Naive B cell (primary cell): ENCODE data around the gene RXRB. TPM values are rescaled to one million over a fixed set of nuclear protein-coding genes. Genes with fewer than 3 reads are reported as not detected.

Experiments used
- ATAC-seq, 2 donors: fragments of 150-1000 bp; cut with Tn5 transposase; 2 replicates each; pipeline ENCODE4 v1.10.0; 2021; ENCODE audit warnings: low read depth in 2 of 2, mild to moderate bottlenecking in 2 of 2, moderate library complexity in 2 of 2
- DNase-seq: peaks from one replicate; pipeline ENCODE4 v3.0.0; 2022
- H3K27ac Mint-ChIP-seq, 6 donors: one replicate each; pipeline ENCODE4 v1.8.0; 2020 to 2022; ENCODE audit warnings: mild to moderate bottlenecking in 6 of 6, mixed read lengths in 6 of 6, moderate library complexity in 5 of 6, inconsistent platforms in 2 of 6
- H3K27me3 Mint-ChIP-seq, 3 donors: one replicate each; pipeline ENCODE4 v1.8.0; 2021 to 2022; ENCODE audit warnings: mixed read lengths in 3 of 3, mild to moderate bottlenecking in 1 of 3
- H3K36me3 Mint-ChIP-seq, 2 donors: one replicate each; pipeline ENCODE4 v1.8.0; 2020 to 2022; ENCODE audit warnings: mixed read lengths in 2 of 2, inconsistent platforms in 1 of 2, mild to moderate bottlenecking in 1 of 2
- H3K4me1 Mint-ChIP-seq, 3 donors: one replicate each; pipeline ENCODE4 v1.8.0; 2020 to 2022; ENCODE audit warnings: mixed read lengths in 3 of 3, inconsistent platforms in 1 of 3, mild to moderate bottlenecking in 1 of 3, moderate library complexity in 1 of 3
- H3K4me3 Mint-ChIP-seq, 8 donors: one replicate each; pipeline ENCODE4 v1.8.0; 2020 to 2022; ENCODE audit warnings: mild to moderate bottlenecking in 8 of 8, mixed read lengths in 8 of 8, moderate library complexity in 8 of 8, inconsistent platforms in 2 of 8
- H3K9me3 Mint-ChIP-seq, 7 donors: one replicate each; pipeline ENCODE4 v1.8.0; 2020 to 2022; ENCODE audit warnings: mixed read lengths in 7 of 7, mild to moderate bottlenecking in 5 of 7, inconsistent platforms in 2 of 7, moderate library complexity in 1 of 7
- polyA plus RNA-seq, 6 donors: library from polyadenylated mRNA; unstranded; fragments of 300-500 nt; fragmentation: Illumina TruSeq; gene quantifications; one replicate each; pipeline ENCODE4 v1.2.3, GENCODE V29; 2021; ENCODE audit warnings: low read depth in 6 of 6

Gene RXRB
- polyA plus RNA-seq, 6 donors from 2014 or later, result 2.2 to 10.8 (median 7.4) TPM

DNA sequence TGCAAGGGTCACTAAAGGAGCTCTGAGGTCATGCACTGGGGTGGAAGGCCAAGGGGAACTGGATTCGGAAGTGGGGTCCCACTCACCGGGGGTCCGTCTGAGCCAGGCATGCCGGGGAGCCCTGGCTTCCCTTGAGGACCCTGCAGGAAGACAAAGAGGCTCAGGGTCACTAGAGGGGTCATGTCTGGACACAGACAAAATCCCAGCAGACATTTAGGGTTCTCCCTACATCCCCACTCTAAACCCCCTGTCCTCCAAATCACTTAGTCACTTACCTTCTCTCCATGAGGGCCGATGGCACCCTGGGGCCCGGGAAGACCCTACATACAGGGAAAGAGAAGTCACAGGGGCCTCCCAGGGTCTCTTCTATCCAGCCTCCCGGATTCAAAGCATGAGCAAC, 23.6 kb downstream of the RXRB start:
- no peaks in the 10 kb centered on the region for H3K36me3 Mint-ChIP-seq
- H3K27ac Mint-ChIP-seq, result no peak overlapping the region
- H3K4me3 Mint-ChIP-seq, result no peak overlapping the region
- ATAC-seq, result no peak
- H3K27me3 Mint-ChIP-seq, result peaks cover 8 to 51% (median 43%) of the 10 kb centered on the region in 3 donors
- H3K9me3 Mint-ChIP-seq, result no peaks in the 10 kb centered on the region
- H3K4me1 Mint-ChIP-seq, result peaks cover 0 to 5% (median 5%) of the 10 kb centered on the region in 3 donors
- no peak for DNase-seq

DNA sequence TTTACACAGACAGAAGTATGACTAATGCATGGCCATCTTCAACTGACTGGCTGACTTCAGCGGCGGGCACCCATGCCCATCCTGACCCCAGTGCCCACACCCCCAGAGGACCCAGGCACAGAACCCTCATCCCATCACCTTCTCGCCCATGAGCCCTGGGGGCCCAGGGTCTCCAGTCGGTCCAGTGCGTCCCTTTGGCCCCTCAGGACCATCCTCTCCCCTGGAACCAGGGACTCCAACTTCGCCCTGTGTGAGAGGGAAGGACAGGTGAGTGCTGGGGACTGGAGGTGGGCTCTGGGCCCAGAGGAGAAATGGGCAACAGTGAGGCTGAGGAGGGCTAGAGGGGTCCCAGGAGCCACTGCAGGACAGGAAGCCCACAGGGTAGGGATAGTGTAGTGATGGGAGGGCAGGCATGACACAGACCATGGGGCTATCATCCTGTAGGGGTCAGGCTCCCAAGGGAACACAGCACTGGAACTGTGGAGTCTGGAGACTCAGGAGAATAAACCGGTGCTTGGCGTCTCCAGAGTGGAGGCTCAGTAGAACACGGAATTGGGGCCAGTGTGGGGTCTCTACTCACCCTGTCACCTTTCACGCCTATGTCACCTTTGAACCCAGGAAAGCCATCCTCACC, 24.9 kb downstream of the RXRB start:
- no peaks in the 10 kb centered on the region for H3K9me3 Mint-ChIP-seq
- H3K36me3 Mint-ChIP-seq, result no peaks in the 10 kb centered on the region
- DNase-seq (no peak), ATAC-seq (no peak)
- no peak overlapping the region for H3K27ac Mint-ChIP-seq
- peak overlapping the region in 1 of 8 donors; percentile 15 for H3K4me3 Mint-ChIP-seq
- H3K27me3 Mint-ChIP-seq, result peaks cover 8 to 51% (median 43%) of the 10 kb centered on the region in 3 donors
- peaks cover 0 to 7% (median 5%) of the 10 kb centered on the region in 3 donors for H3K4me1 Mint-ChIP-seq

DNA sequence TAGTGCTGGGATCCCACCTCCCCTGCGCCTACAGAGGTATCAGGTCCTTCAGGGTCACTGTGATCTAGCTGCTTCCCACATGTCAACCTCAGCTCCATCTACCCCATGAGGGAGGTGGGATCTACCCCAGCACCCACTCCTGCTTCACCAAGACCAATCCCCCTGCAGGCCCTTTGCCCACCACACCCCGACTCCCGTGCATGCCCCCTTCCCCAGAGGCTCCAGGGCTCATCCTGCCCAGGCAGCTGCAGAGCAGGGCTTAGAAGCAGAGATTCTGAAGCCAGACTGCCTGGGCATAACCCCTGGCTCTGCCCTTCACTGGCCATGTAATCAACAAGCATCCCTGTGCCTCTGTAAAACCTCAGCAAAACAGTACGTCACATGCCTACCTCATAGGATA, 25.7 kb downstream of the RXRB start:
- H3K36me3 Mint-ChIP-seq, result no peaks in the 10 kb centered on the region
- H3K27me3 Mint-ChIP-seq, result peaks cover 8 to 49% (median 43%) of the 10 kb centered on the region in 3 donors
- H3K4me3 Mint-ChIP-seq, result no peak overlapping the region
- DNase-seq, result no peak
- H3K27ac Mint-ChIP-seq, result no peak overlapping the region
- ATAC-seq, result no peak
- H3K9me3 Mint-ChIP-seq, result no peaks in the 10 kb centered on the region
- H3K4me1 Mint-ChIP-seq, result peaks cover 5 to 15% (median 11%) of the 10 kb centered on the region in 3 donors

DNA sequence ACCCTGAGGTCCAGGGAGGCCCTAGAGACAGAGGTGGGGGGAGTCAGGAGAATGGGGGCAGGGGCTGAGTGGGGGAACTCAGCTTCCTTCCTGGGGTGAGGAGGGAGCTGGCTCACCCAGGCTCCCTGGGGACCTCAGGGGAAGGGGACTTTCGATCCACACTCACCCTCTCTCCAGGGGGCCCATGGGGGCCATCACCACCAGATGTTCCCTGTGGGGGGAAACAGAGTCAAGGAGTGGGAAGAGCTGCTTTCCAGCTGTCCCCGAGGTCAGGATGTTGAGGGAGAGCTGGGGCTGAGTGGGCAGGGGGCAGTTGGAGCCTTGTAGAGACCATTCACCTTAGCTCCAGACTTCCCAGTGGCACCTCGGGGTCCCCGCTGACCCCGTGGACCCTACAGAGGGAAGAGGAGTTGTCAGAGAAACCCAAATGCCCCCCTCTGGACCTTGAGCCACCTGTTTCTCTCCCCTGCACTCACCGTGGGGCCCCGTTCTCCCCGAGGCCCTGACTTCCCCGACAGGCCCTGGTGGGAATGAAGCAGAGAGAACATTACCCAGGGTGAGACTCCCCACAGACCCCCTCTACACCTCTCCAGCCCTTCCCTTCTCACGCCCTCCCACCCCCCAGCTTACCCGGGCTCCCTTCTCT, 26.8 kb downstream of the RXRB start:
- no peaks in the 10 kb centered on the region for H3K36me3 Mint-ChIP-seq
- H3K27ac Mint-ChIP-seq, result peak overlapping the region in 1 of 6 donors; percentile 62
- H3K4me1 Mint-ChIP-seq, result peaks cover 12 to 16% (median 14%) of the 10 kb centered on the region in 3 donors
- no peak overlapping the region for H3K4me3 Mint-ChIP-seq
- no peaks in the 10 kb centered on the region for H3K9me3 Mint-ChIP-seq
- ATAC-seq, result no peak
- DNase-seq, result no peak
- H3K27me3 Mint-ChIP-seq, result peaks cover 8 to 46% (median 43%) of the 10 kb centered on the region in 3 donors

- Mint-ChIP-seq H3K27ac (peak overlapping the region in 5 of 6 donors; percentile 38 to 94 (median 60)), H3K4me3 (peak overlapping the region in 1 of 8 donors; percentile 59), H3K36me3 (no peaks in the 10 kb centered on the region), H3K27me3 (peaks cover 8 to 45% (median 43%) of the 10 kb centered on the region in 3 donors), H3K9me3 (no peaks in the 10 kb centered on the region), H3K4me1 (peaks cover 12 to 16% (median 14%) of the 10 kb centered on the region in 3 donors)
- ATAC-seq (no peak), DNase-seq (no peak)
Observed at GRCh38 chr6:33172688-33173534, 27.6 kb downstream of the RXRB start.

DNA sequence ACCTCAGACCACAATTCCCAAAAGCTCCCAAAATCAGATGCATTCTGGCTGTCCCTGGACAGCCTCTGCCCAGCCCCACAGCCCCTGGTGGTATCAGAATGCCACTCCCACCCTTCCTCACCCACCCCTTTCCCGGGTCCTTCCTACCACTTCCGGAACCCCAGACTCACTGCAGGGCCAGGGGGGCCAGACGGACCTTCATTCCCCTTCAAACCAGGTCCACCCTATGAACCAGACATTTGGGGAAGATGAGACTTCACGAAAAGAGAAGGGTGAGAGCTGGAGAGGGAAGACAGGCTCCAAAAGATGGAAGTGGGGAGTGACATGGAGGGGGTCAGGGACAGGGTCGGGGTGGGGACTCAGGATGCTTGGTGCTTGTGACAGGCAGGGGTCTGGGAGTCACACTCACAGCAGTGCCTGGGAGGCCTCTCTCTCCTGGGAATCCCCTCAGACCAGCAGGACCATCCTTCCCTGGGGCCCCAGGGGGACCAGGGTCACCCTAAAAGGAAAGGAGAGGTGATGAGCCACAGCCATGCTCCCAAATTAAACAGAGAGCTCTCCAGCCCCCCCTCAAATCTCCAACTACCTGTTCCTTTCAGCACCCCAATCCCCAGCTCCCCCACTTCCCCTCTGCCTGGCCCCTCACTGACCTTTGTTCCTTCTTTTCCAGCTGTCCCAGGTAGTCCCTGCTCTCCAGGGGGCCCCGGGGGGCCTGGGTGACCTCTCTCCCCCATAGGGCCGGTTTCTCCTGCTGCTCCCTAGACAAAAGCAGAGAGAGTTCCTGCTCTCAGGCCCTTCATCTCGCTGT, 28.4 kb downstream of the RXRB start:
- ATAC-seq, result no peak

DNA sequence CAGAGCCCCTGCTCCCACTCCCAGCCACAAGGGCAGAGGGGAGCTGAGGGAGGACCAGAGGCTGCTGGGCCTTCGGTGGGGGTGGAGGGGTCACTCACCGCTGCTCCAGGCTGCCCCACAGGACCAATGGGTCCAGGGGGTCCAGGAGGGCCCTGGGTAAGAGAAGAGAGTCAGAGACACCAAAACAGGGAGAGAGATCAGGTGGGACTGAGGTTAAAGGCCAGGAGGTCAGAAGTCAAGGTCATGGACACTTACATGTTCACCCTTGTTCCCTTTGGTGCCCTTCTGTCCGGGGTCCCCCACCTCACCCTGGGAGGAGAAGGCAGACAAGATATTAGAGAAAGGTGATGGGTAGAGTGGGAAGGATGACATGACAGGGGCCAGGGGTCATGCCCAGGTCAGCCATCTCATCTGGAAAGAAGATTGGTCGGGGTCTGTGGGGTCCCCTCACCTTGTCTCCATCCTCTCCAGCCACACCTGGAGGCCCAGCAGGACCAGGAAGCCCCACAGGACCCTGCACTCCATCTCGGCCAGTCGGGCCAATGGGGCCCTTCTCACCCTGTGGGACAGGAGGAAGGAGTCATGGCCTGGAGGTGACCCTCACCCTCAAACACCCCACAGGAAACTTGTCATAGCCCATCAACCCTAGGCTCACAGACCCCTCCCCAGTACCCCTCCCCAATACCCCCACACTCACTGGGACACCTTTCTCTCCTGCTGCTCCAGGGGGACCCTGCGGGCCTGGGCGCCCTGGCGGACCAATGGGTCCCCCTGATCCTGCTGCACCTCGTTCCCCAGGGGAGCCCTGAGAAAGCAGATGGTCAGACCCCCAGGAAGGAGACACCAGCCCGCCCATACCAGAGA, 29.2 kb downstream of the RXRB start:
- ATAC-seq, result no peak
- peak overlapping the region in 1 of 6 donors; percentile 7 for H3K27ac Mint-ChIP-seq
- no peaks in the 10 kb centered on the region for H3K36me3 Mint-ChIP-seq

More for the DNA sequence above, 28.4 kb downstream of the RXRB start:
- peak overlapping the region in 1 of 6 donors; percentile 51 for H3K27ac Mint-ChIP-seq
- DNase-seq, result no peak
- no peaks in the 10 kb centered on the region for H3K36me3 Mint-ChIP-seq
- peak overlapping the region in 1 of 8 donors; percentile 59 for H3K4me3 Mint-ChIP-seq
- peaks cover 8 to 37% (median 37%) of the 10 kb centered on the region in 3 donors for H3K27me3 Mint-ChIP-seq
- peaks cover 12 to 16% (median 14%) of the 10 kb centered on the region in 3 donors for H3K4me1 Mint-ChIP-seq
- H3K9me3 Mint-ChIP-seq, result no peaks in the 10 kb centered on the region

GRCh38 chr6:33170176-33171015, 30.1 kb downstream of the RXRB start:
- H3K4me1 Mint-ChIP-seq, result peaks cover 12 to 16% (median 14%) of the 10 kb centered on the region in 3 donors
- ATAC-seq (no peak), DNase-seq (no peak)
- H3K4me3 Mint-ChIP-seq, result no peak overlapping the region
- H3K27ac Mint-ChIP-seq, result peak overlapping the region in 4 of 6 donors; percentile 7 to 83 (median 56)
- H3K27me3 Mint-ChIP-seq, result peaks cover 8 to 38% (median 32%) of the 10 kb centered on the region in 3 donors
- no peaks in the 10 kb centered on the region for H3K36me3 Mint-ChIP-seq
- H3K9me3 Mint-ChIP-seq, result no peaks in the 10 kb centered on the region

More for the DNA sequence above, 29.2 kb downstream of the RXRB start:
- H3K27me3 Mint-ChIP-seq, result peaks cover 8 to 38% (median 32%) of the 10 kb centered on the region in 3 donors
- H3K4me1 Mint-ChIP-seq, result peaks cover 12 to 16% (median 14%) of the 10 kb centered on the region in 3 donors
- no peak overlapping the region for H3K4me3 Mint-ChIP-seq
- DNase-seq, result no peak
- no peaks in the 10 kb centered on the region for H3K9me3 Mint-ChIP-seq

DNA sequence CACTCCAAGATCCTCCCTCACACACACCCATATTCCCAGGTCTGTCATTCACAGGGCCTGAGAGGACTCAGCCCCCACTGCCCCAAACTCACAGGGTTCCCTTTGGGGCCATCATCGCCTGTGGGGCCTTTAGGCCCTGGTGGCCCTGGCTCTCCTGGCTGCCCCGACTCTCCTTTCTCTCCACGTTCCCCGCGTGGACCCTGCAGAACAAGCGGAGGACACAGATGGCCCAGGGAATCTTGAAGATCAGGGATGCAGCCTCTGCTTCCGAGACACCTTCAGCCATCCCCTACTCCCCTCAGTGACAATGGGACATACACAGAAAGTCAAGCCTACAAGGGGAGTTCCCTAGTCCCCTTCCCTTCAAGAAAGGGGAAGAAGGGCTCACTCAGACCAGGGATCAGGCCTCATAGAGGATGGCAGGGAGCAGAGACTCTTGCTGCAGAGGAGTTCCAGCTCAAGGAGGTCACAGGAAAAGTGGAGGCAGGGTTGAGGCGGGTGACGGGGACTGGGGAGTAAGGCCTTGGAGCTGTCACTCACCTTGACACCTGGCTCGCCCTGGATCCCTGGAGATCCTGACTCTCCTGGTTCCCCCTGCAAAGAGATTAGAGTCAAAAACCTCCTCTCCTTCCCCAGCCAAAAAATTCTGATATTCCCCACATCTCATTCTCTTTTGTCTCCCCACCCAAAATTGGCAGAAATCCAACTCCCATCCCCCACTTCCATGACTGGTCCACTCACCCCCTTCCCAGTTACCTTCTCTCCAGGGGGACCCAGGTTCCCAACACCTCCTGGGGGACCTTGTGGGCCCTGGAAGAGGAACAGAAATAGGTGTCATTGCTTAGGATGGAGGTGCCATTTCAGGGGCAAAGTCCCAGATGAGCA, 30.9 kb downstream of the RXRB start:
- Mint-ChIP-seq H3K27me3 (peaks cover 4 to 32% (median 31%) of the 10 kb centered on the region in 3 donors), H3K9me3 (no peaks in the 10 kb centered on the region), H3K4me1 (peaks cover 12 to 16% (median 14%) of the 10 kb centered on the region in 3 donors), H3K36me3 (no peaks in the 10 kb centered on the region), H3K4me3 (peak overlapping the region in 1 of 8 donors; percentile 42), H3K27ac (peak overlapping the region in 2 of 6 donors; percentile 62 to 79)
- DNase-seq, result no peak
- no peak for ATAC-seq

GRCh38 chr6:33168639-33169038, 31.8 kb downstream of the RXRB start:
- DNase-seq, result no peak
- H3K27me3 Mint-ChIP-seq, result peaks cover 7 to 39% (median 37%) of the 10 kb centered on the region in 3 donors
- H3K4me3 Mint-ChIP-seq, result peak overlapping the region in 1 of 8 donors; percentile 35
- no peak overlapping the region for H3K27ac Mint-ChIP-seq
- no peak for ATAC-seq
- no peaks in the 10 kb centered on the region for H3K36me3 Mint-ChIP-seq
- no peaks in the 10 kb centered on the region for H3K9me3 Mint-ChIP-seq
- peaks cover 12 to 16% (median 14%) of the 10 kb centered on the region in 3 donors for H3K4me1 Mint-ChIP-seq

GRCh38 chr6:33168284-33168601, 32.2 kb downstream of the RXRB start:
- no peak for ATAC-seq
- no peaks in the 10 kb centered on the region for H3K36me3 Mint-ChIP-seq
- no peak for DNase-seq
- H3K27me3 Mint-ChIP-seq, result peaks cover 7 to 39% (median 36%) of the 10 kb centered on the region in 3 donors
- H3K4me3 Mint-ChIP-seq, result no peak overlapping the region
- H3K4me1 Mint-ChIP-seq, result peaks cover 12 to 16% (median 14%) of the 10 kb centered on the region in 3 donors
- peak overlapping the region in 1 of 6 donors; percentile 74 for H3K27ac Mint-ChIP-seq
- no peaks in the 10 kb centered on the region for H3K9me3 Mint-ChIP-seq
